Occipital lobe (tissue), 2 donors: ENCODE data around the gene CADPS. TPM values are rescaled to one million over a fixed set of nuclear protein-coding genes. Genes with fewer than 3 reads are reported as not detected.

ENCODE experiments used
- DNase-seq: peaks from one replicate; lab custom pipeline; 2025; lab: John Stamatoyannopoulos, UW
- total RNA-seq: library from RNA; depleted of rRNA; stranded (reverse); fragments of >200 nt; gene quantifications from one replicate; pipeline ENCODE4 v1.2.3, GENCODE V29; 2014

The CADPS gene
- total RNA-seq, 1 donor from 2014 or later, result 206 TPM

DNA sequence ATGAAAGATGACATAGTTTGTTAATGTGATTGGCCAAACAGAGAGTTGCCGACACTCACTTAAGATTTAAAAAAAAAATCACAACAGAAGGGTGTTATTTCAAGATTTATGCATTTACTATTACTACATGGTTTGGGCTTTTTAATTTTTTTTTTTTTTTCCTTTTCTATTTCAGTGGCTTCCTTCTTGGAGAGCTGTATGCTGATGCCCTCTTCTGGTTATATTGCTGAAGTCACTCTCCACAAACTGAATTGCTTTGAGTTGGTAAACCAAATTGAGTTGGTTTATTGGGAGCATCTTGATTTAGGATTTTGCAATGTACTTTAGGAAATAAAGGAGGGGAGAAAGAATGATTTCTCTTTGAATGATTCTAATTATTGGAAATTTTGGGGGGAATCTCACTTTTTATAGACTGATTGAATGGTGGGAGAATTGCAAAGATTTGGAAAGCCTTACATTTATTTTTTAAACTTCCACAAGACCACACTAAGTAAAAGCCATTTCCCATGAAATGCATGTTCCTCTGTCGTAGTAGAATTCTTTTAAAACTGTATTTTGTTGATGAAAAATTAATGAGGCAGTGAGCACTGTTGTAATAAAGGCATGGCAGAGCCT is 315.3 kb downstream of the CADPS start:
- DNase-seq, result no peak

DNA sequence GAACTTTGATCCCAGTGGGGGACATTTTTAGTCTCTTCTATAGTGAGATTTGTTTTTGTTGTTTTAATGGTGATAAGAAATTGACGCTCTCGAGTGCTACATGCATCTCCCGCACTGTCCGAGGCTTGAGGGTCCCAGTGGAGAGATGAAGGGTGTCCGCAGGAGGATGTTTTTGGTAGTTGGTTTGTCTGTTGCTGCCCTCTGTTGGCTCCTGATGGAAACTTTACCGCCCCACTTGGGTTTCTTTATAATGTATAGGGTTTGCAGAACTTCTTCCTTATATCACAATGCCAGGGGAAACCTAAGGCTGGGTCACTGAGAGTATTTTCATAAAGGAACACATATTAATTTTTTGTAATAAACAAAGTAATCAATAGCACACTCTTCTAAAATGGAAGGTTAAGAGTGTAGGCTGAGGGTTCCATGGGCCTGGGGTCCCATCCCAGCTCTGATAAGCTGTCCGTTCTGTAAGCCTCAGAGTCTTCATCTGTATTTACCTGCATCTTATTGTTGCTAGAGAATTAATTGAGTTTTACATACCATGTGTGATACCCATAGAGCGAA is 316.6 kb downstream of the CADPS start:
- DNase-seq, result no peak

DNA sequence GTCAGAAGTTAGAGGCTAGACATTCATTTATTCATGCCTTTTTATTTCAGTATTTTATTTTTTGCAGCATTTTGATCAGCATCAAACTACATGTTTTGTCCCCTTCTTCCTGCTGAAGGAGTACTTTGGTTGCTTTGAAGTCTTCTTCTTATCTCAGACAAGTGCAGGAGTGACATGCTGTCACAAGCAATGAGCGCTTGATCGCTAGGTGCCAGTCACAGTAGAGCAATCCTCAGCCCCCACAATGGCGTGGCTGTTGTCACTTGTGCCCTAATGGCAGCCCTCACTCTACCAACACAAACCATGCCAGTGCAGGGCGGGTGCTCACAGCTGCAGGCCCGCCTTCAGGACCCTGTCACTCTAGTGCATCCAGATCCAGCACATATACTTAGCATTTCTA is 317.2 kb downstream of the CADPS start:
- DNase-seq, result no peak

DNA sequence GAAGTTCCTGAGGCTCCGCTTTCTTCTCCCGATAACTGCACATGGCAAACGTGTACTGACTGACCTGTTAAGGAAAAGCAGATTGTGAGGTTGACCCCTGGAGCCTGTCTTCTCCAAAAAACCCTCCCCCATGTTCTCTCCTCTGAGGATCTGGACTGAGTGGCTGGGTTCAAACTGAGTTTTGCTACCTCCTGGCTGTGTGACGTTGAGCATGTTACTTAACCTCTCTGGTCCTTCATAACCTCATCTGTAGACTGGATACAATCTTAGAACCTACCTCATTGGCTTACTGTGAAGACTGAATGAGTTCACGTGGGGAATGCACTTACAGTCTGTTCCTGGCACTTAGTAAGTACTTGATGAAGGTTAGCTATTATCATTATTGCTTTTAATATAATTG is 317.8 kb downstream of the CADPS start:
- no peak for DNase-seq

DNA sequence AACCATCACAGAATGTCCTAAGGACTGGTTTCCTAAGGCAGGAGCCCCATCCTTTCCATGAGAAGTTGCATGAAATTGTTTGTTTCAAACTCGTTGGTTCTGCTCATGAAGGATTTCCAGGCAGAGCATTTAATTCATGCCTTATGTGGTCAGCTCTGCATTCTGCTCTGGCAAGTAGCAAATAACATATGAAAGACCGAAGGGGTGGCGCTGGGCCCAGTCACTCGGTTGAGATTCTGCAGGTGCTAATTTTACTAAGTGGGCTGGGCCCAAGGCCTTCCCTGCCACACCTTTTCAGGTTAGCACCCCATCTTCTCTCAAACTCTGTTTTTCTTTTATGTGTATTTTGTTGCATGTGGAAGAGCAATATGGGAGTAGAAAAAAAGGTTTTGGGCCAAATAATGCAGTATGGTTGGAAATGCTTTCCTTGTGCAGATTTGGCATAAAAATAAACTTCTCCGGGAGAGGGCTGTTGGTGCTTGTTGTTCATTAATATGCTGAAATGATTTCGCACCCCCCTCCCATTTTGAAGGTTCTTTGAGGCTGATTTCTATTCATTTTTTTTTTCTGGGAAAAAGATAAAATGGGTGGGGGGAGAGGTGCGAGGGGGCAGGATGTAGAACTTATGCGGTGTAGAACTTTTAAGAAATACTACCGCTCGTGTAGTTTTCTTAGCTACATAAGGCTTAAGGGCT is 318.9 kb downstream of the CADPS start:
- DNase-seq, result no peak

DNA sequence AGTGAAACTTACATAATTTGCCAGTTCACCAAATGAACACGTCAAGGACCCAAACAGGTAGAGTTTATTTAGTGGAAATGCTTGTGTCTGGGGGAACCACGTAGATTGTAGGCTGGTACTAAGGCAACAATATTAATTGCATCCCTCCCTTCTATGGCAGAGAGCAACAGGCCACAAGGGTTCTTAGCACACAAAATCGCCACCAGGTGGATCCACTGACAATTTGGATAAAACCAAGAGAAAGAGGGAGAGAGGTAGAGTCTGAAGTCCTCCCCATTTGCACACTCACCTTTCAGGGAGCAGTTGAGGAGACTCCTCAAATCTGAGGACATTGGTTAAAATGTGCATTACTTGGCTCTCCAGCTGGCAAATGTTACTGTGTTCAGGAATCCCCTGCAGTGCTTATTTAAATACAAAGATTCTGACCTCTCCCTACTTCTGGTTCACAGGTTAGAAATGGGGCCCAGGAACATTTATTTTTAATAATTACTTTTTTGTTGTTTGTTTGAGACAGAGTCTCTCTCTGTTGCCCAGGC is 320.9 kb downstream of the CADPS start:
- no peak for DNase-seq

DNA sequence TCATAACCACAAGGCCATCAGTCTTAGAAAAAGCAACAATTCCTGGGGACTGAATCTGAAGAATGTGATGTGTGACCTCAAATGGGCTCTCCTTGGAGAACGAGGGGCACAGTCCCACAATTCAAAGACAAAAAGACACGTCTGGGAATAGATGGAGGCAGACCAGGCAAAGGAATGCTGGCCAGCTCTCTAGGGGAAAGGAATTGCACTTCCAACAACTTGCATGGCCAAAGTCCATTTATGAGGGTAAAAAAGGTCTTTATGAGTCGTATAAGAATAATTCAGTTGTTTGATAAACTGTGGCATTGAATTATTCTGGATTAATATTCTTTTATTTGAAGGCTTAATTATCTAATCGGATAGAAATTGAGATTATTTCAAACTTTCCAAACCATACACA is 321.4 kb downstream of the CADPS start:
- DNase-seq, result no peak

DNA sequence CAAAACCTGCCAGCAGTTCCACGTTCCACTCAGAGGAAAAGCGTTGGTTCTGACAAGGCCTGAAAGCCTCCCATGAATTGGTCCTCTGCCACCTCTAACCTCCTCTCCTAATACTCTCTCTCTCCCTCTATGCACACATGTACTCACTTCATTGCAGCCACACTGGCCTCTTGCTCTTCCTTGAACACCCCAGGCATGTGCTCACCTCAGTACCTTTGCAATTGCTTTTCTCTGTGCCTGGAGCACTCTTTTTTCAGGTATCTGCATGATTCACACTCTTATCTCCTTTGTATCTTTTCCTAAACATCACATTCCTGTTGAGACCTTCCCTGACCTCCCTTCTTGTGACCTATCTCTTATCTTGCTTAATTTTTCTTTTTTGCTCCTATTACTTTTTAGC is 323.7 kb downstream of the CADPS start:
- no peak for DNase-seq

DNA sequence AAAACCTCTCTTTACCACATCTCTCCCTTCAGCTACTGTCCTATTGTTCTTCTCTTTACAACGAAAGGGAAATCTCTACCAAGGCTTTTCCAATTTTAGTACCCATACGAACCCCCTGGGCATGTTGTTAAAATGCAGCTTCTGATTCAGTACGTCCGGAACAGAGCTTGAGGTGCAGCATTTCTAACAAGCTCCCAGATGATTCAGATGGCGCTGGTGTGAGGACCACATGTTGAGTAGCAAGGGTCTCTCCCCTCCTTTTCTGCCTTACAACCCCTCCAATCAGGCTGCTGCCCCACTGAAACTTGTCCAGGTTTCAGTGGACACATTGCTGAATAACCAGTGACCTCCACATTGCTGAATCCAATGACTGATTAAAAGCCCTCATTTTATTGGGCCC is 324.8 kb downstream of the CADPS start:
- no peak for DNase-seq

DNA sequence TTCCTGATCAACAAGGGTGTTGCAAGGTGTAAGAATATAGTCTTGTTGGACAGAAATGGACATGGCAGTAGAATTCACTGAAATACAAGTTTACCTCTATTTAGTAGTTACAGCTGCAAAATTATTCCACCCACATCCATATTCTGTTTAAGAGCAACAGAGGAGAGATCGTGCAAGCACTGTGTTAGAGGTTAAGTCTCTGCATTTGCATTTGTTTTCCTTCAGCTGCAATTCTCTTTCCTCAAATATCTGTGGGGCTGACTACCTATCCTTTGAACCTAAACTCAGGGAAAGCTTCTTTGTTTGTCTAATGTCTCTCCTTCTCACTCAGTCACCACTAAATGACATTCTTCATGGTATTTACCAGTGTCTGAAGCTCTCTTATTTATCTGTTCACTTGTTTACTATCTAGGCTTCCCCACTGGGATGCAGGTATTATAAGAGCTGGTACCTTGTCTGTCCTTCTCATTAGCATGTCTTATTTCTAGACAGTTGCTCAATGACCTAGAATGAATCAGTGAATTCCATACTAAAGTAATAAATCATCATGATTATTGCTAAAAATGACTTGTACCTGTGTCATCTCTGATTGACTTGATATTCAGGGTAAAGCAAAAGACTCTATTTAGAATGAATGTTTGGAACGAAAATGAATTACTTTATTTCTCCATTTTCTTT is 326.5 kb downstream of the CADPS start:
- DNase-seq, result no peak

DNA sequence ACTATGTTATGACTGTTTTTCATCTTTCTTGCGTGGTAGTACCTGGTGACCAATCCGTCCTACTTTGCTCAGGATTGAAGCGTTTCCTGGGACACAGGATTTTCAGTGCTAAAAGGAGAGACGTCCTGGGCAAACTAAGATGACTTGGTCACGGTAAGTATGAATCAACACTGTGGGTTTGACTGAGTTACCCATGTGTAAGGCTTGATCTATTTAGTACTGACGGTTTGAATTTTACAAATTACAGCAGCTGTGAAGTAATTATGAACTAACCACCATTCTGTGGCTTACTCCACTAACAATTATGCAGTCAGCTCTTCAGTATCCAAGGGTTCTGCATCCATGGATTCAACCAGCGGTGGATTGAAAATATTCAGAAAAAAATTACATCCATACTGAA is 328.9 kb downstream of the CADPS start:
- no peak for DNase-seq

DNA sequence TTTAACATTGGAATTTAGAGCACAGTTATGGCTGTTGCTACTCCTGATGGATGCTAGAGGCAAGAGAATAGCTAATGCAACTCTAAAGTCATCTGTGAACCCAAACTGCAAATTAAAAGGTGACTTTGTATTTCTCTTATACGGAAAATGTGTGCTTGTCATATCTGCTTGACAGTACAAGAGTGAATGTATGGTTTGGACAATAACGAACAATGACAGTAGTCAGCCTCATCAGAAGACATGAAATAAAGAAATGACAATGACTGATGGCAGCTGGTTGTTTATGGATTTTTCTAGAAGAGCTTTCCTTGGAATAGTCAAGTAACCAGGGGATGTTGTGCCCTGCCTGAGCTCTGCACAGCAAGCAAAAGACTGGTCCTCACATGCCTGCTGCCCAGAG is 333.0 kb downstream of the CADPS start:
- DNase-seq, result no peak

DNA sequence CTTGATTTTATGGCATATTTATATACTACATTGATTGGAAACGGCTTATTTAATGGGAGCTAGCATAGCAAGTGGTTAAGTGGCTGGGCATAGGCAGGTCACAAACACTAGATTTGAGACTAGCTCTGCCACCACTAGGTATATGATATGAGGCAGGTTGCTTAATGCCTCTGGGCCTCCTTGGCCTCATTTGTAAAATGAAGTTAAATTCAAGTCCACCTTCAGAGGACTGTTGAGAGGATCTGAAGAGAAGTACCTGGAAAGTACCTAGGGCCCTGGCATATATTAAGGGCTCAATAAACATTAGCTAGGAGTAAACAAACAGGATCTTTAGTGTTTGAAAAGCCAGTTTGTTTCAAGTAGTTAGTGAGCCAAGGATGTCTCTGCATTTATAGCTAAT is 335.5 kb downstream of the CADPS start:
- no peak for DNase-seq

DNA sequence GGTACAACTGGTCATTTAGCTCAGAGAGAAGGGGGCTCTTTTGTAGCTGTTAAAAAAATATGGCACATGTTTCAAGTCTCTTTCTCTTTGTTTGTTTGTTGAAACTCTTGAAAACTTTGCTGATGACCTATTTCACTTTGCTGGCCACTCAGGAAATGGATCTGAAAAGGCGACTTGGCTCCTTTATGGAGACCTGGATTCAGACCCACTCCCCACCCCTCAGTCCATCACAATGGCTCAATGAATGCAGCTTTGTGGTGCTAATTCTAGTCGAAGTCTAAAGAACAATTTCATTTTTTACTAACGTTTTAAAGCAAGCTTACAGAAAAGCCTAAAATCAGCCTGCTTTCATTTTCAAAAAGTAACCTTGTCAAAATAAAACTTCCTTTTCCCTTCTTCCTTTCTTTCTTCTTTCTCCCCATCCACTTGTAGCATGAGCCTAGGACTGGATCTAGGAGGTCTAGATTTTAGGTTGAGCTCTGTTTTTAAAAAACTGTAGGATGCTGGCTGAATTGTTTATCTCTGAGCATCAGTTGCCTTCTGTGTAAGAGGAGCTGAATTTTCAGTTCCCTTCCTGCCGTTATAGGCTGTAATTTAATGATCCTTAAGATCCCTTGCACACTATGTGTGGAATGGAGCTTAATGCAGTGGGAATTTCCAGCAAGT is 336.4 kb downstream of the CADPS start:
- no peak for DNase-seq

DNA sequence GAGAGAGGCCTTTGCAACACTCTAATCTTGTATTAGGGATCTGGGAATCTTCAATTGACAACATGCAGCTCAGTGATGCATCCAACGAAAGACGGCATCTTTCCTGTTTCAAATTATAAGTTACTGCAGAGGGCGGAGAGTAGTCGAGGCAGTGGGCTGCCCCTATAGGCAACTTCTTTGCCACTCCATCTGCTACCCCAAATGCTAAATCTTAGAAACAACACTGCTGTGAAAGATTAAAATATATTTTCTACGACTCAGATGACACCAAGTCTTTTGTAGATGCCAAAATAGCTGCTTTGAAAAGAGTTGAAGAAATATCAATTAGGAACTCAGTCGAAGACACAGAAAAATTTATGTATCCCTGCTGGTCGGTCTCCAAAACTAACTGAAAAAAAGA is 340.9 kb downstream of the CADPS start:
- no peak for DNase-seq

DNA sequence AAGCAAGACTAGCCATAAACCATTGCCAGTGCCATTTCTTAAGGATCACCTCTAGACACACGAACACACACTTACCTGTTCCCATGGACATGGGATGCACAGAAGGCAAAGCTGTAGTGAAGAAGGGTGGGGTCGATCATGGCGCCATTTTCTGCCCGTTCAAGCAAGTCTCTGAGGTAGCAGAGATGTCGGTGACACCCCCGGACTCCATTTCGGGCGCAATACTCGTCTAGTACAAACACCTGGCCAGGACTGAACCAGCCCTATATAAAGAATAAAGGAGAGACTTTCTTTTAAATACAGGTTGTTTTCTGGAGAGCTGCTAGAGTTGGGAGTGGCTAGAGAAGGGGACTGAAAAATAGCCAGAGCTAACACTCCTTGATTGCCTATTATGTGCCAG is 342.4 kb downstream of the CADPS start:
- no peak for DNase-seq

DNA sequence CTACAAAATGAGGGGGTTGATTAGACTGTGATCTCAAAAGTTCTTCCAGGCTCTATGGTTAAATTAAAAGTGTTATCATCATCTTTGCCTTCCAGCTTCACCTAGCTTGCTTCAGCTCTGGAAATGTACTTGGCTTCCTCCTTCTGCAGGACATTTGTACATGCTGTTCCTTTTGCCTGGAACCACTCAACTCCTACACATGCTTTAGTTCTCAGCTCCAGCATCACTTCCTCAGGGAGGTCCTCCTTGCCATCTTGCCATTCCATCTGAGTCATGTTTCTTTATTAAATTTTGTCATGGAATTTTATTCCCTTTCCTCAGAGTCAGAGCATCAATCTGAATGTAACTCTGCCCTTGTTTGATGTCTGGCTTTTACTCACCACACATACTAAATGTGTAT is 343.2 kb downstream of the CADPS start:
- peak; percentile 2 for DNase-seq

DNA sequence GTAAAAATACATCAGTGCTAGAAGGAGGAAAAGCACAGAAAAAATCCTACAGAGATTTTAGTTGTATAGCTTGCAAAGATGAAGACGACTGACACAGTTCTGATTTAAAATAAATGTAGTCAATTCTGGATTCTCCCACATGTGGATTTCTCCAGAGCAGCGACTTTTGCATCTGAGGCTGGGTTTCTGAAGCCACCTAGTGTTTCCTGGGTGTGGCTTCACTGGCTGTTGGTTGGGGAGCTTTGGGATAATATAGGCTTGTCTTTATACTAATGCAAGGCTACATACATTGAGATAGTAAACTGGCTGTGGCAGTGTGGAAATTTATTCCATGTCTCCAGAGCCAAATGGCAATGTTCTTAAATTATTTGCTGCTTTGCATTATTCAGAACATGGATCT is 343.7 kb downstream of the CADPS start:
- DNase-seq, result no peak

DNA sequence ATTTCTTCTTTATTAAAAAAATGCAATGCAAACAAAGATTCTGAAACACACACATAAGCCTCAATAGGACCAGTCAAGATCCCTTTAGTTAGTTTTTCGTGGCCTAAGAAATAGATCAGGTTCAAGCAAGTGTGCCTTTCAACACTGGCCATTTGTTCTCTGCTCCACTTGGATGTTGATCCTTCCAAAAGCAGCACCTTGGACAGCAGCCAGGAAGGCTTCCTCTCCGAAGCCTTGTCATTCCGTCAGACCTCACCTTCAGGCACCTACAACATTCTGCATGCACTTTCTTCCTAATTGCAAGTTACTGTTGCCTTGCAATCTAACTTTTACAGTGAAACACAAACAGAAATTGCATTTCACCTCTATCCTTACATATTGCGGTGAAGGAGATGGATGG is 346.0 kb downstream of the CADPS start:
- no peak for DNase-seq

DNA sequence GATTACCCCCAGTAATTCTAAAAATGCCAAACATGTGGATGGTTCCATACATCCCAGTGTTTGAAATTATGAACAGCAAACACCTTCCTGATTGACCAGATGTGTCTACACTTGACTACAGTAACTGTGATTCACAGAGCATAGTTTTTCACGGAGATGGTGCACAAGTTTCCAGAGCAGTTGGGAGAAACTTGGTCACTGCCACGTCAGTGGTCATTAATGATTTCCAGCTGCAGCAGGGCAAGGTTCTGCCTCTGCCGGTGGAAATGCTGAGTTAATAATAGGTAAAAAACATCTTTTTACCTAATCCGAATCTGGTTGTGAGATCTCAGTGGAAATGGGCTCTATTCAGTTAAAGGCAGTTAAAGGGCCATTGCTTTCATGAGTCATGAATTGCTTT is 347.7 kb downstream of the CADPS start:
- DNase-seq, result no peak

DNA sequence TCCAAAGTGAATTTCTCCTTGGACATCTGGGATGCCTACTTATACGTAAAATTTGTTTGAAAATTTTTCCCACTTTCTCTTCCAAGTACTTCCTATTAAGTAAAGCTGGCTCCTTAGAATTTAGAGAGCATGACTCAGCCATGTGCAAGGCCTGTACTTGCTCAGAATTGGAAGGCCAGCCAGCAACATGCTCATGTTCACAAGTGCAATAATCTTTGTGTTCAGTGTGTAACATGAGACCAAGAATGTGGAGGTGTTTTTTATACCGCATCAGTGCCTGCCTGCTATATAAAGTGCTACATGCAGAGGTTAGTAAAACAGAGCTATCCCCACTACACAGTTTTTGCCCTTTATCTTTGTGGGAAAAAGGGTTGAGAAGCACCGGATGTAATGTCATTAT is 349.9 kb downstream of the CADPS start:
- DNase-seq, result no peak

DNA sequence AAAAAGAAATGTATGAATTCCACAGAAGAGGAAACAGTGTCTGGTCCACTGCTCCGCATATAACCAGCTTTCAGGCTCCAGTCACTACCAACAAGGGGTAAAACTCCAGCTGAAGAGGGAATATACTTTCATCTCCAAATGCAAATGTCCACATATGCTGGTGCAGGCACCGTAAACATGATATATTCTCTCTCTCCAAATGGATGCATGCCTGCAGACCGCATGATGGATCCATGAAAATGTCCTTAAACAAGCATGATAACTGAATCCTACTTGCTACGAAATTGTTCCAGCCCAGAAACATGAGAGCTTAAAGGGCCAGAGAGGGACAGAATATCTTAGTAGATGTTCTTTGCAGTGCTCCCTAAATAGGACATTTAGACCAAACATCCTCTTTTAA is 351.5 kb downstream of the CADPS start:
- DNase-seq, result no peak
